GM21723 (cell line): ENCODE results near the gene PCDHGC3.
A peak's percentile ranks its signal among the peaks of the same experiment; 100 is the strongest.

Source experiments
- ATAC-seq: cut with Tn5 transposase; IDR thresholded peaks from one replicate; pipeline ENCODE4 v1.9.1; 2021; ENCODE audit warnings: mild to moderate bottlenecking, moderate library complexity; ENCODE audit not compliant: unreplicated experiment

The PCDHGC3 gene

GRCh38 chr5:141506381-141507155 lies 30.8 kb downstream of the PCDHGC3 start:
- no peak for ATAC-seq

GRCh38 chr5:141507387-141508091 lies 31.8 kb downstream of the PCDHGC3 start:
- peak; percentile 43 for ATAC-seq

- no peak for ATAC-seq
These were observed 32.7 kb downstream of the PCDHGC3 start for GRCh38 chr5:141508440-141508797.

- no peak for ATAC-seq
These were observed 33.2 kb downstream of the PCDHGC3 start for GRCh38 chr5:141508798-141509611.

GRCh38 chr5:141510160-141510559 lies 34.4 kb downstream of the PCDHGC3 start:
- ATAC-seq: no peak

- ATAC-seq: peak; percentile 33
These were observed 35.3 kb downstream of the PCDHGC3 start for GRCh38 chr5:141510850-141511601.

- ATAC-seq: no peak
These were observed 36.1 kb downstream of the PCDHGC3 start for GRCh38 chr5:141511771-141512325.

GRCh38 chr5:141512390-141512910 lies 36.7 kb downstream of the PCDHGC3 start:
- ATAC-seq: no peak

GRCh38 chr5:141512911-141513626 lies 37.3 kb downstream of the PCDHGC3 start:
- ATAC-seq: no peak

GRCh38 chr5:141513627-141514329 lies 38.0 kb downstream of the PCDHGC3 start:
- peak; percentile 33 for ATAC-seq

GRCh38 chr5:141514330-141515133 lies 38.8 kb downstream of the PCDHGC3 start:
- peak; percentile 7 for ATAC-seq

- ATAC-seq: no peak
These were observed 39.4 kb downstream of the PCDHGC3 start for GRCh38 chr5:141515141-141515540.

- ATAC-seq: no peak
These were observed 40.3 kb downstream of the PCDHGC3 start for GRCh38 chr5:141515946-141516671.

GRCh38 chr5:141516672-141517025 lies 40.9 kb downstream of the PCDHGC3 start:
- ATAC-seq: no peak

- no peak for ATAC-seq
These were observed 41.5 kb downstream of the PCDHGC3 start for GRCh38 chr5:141517312-141517711.

GRCh38 chr5:141517880-141518617 lies 42.3 kb downstream of the PCDHGC3 start:
- no peak for ATAC-seq

GRCh38 chr5:141518618-141519015 lies 42.9 kb downstream of the PCDHGC3 start:
- ATAC-seq: no peak
